Activated CD8-positive, alpha-beta memory T cell treated with anti-CD3 and anti-CD28 coated beads for 4 hours (primary cell): ENCODE measurements around the gene TMEM165.

ENCODE experiments used
- DNase-seq, 2 donors: peaks; one replicate each; pipeline ENCODE4 v3.0.0-alpha.2; 2020; ENCODE audit warnings: low read depth in 2 of 2

TMEM165 gene

DNA sequence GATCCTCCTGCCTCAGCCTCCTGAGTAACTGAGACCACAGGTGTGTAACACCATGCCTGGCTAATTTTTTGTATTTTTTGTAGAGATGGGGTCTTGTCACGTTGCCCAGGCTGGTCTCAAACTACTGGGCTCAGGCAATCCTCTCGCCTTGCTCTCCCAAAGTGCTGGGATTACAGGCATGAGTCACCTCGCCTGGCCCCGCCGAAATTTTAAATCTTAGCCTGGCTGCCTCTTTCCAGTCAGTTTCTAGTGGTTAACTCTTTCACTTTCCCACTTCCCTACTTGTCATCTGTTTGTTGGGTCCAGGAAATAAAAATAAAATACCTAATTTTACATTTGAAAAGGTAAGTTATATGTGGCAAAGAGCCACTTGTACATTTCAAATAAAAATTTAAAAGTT lies 62.4 kb downstream of the TMEM165 start:
- no peak for DNase-seq

GRCh38 chr4:55458611-55459010 lies 62.9 kb downstream of the TMEM165 start:
- DNase-seq = no peak

GRCh38 chr4:55466001-55466400 lies 70.2 kb downstream of the TMEM165 start:
- no peak for DNase-seq

DNA sequence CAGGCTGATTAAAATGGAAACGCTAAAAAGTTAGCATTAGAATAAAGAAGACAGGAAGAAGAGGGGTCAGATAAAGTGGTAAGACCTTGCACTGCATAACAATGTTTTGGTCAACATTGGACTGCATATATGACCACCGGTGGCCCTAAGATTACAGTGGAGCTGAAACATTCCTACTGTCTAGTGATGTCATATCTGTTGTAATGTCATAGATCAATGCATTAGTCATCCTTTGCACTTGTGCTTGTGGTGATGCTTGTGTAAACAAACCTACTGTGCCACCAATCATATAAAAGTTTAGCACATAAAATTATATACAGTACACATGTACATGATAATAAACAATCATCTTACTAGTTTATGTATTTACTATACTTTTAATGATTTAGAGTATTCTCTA lies 73.0 kb downstream of the TMEM165 start:
- DNase-seq = no peak

GRCh38 chr4:55469979-55470378 lies 74.2 kb downstream of the TMEM165 start:
- no peak for DNase-seq
